Cardiac fibroblast (primary cell): ENCODE measurements around the gene LMX1B.

Experiments used
- DNase-seq, 2 donors: peaks; one replicate each; pipeline versions ENCODE4 v3.0.0 to v3.0.0-alpha.2; 2010; ENCODE audit warnings: low read depth in 2 of 2
- H3K4me3 ChIP-seq, 2 donors: replicated peaks in 1 of 2; 1 replicate in 1 of 2; 2 replicates in 1 of 2; pipeline ENCODE4 v1.5.1; 2011; ENCODE audit warnings: low read depth in 2 of 2, low read length in 2 of 2, mild to moderate bottlenecking in 2 of 2, moderate library complexity in 1 of 2
- TF ChIP-seq, protein P1 (sequence below): IDR thresholded peaks from one replicate; pipeline ENCODE4 v1.5.1; 2011; ENCODE audit warnings: low read depth, mild to moderate bottlenecking, low read length, inconsistent platforms

LMX1B gene

DNA sequence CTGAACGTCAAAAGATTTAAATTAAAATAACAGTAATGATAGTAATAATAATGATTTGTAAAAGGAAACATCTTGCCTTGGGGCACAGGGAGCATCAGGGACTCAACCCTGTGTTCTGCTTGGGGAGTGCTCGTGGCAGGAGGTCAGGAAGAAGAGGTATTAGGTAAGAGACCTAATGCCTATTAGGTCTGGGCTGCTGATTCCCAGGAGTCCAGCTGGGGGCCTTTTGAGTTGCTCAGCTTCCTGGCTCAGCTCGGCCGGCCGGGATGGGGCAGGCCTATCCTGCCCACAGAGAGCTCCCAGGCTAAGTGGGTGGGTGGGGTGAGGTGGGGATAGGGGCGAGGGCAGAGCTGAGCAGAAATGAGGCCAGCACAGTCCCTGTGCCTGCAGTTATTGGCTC is 17.5 kb downstream of the LMX1B start:
- TF ChIP-seq, protein P1, sequence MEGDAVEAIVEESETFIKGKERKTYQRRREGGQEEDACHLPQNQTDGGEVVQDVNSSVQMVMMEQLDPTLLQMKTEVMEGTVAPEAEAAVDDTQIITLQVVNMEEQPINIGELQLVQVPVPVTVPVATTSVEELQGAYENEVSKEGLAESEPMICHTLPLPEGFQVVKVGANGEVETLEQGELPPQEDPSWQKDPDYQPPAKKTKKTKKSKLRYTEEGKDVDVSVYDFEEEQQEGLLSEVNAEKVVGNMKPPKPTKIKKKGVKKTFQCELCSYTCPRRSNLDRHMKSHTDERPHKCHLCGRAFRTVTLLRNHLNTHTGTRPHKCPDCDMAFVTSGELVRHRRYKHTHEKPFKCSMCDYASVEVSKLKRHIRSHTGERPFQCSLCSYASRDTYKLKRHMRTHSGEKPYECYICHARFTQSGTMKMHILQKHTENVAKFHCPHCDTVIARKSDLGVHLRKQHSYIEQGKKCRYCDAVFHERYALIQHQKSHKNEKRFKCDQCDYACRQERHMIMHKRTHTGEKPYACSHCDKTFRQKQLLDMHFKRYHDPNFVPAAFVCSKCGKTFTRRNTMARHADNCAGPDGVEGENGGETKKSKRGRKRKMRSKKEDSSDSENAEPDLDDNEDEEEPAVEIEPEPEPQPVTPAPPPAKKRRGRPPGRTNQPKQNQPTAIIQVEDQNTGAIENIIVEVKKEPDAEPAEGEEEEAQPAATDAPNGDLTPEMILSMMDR = no peak
- no peak overlapping the region for H3K4me3 ChIP-seq
- peak; percentile 5 to 33 for DNase-seq

DNA sequence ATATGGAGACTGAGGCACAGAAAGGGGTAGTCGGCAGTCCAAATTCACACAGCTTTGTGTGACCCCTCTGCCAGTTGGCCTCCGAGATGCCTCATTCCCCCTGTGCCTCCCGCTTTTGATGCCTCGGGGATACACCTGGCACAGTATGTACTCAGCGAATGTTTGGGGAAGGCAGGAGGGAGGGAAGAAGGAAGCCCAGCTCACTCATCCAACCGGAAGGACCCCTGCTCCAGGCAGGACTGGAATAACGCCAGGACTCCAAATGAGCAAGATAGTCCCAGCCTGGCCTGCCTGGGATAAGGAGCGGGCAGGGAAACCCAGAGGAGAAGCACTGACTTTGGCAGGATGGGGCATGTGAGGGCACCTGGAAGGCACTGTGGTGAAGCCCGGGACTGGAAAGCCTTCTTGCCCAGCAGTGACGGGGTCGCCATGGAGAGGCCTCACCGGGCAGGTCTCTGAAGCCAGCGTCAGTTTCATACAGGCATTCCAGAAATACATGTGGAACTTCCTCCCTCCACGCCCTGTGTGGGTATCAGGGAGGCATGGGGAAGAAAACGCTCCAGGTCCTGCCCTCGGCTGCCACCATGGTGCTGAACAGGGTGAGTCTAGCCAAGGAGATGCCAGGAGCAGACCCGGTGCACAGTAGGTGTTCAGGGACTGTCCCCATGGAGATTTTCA is 20.3 kb downstream of the LMX1B start:
- no peak overlapping the region for H3K4me3 ChIP-seq
- no peak for DNase-seq
- TF ChIP-seq, protein P1 = no peak

DNA sequence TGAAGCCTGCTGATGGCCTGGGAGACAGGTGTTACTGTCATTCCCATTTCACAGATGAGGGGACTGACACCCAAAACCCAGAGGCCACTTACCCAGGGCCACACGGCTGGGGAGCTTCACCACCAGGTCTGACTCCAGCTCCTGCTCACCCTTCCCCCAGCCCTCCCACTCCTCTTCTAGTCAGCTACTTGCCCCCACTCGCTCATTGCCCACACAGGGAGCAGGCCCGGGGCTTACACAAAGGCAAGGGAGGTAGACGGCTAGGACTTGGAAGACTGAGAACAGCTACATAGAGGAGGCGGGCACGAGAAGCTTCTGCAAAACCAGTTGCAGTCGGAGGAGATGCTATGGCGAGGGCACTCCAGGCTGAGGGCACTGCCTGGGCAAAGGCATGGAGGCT is 21.3 kb downstream of the LMX1B start:
- no peak overlapping the region for H3K4me3 ChIP-seq
- TF ChIP-seq, protein P1 = no peak
- no peak for DNase-seq

DNA sequence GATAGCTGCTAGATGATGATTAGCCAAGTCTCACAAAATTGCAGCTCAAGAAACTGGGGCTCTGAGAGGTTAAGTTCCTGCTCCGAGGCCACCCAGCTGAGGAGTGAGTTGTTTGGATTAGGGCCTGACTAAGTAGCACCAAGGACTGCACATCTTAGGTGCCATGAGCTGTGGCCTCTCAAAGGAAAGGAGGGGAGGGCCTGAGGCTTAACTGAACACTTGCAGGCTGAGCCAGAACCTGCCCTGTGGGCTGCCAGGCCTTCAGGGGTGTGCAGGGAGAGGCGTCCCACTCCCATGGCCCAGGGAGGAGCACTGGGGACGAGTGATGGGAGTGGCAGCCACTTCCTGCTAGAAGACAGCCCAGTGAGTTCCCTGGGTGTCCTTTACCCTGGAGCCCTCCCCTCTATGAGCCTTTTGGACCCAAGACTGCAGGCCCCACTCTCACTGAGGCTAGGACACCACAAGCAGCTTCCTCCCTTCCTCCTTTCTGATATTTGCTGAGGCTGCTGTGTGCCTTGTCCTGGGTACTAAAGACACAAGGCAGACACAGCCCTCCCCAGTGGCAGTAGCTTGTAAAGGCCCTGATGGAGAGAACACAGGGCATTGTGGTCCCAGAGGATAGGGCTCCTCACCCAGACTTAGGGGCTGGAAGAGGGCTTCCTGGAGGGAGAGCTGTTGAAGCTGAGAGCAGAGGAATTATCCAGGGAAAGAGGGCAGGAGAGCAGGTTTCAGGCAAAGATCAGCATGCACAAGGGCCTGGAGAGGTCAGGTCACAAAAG is 22.1 kb downstream of the LMX1B start:
- DNase-seq = no peak
- no peak overlapping the region for H3K4me3 ChIP-seq
- TF ChIP-seq, protein P1 = no peak

DNA sequence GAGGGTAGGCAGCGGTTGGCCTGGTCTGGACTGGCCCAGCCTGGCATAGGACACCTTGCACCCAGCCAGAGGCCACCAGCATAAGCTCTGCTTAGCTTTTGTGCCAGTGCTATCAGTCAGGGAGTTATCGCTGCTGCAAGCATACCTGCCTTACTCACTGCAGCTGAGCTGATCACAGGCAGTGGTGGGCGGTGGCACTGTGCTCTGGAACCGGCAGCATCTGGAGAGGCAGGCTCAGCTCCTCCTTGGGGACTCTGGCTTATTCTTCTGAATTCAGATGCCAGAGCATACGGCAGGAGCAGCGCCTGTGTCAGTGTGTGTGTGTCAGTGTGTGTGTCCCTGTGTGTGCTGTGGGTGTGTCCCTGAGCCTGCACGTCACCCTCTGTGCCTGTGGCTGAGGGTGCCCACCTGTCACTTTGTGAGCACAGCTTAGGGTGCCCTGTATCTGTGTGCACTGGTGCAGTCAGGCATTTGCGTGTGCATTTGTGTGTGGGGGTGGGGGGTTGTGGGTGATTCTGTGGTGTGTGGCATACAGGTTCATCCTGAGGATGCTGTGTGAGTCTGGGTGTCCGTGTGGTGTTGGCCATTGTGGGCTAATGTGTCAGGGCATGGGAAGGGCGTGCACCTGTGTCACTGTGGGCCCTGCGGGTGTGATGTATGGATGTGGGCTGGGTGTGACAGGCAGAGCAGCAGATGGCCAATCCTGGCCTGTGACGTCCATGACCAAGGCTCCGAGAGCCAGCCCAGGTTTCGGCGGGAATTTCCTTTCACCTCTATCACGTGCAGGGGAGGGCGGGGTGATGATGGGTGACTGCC is 23.5 kb downstream of the LMX1B start:
- TF ChIP-seq, protein P1 = no peak
- DNase-seq = no peak
- no peak overlapping the region for H3K4me3 ChIP-seq

DNA sequence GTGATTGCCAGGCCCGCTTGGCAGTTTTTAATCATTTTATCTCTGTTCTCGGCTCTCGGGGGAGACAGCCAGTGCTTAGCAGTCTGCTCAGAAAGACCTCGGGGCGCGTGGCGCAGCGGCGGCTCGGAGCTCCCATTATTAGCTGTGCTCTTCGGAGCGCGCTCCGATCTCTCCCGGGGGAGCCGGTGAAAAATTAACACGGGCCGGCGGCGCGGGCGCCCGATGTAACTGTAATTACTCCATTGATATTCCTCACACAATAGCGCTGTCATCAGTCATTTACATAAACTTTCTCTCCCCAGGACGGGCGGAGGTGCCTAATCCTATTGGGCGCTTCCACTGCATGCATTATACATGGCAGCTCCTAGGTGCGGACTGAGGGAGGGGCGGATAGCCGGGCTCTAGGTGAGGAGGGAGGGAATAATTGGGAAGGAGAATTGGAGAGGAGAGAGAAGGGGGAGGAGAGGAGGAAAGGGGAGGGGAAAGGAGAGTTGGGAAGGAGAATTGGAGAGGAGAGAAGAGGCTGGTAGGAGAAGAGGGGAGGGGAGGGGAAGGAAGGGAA is 24.9 kb downstream of the LMX1B start:
- H3K4me3 ChIP-seq = no peak overlapping the region
- DNase-seq = no peak
- TF ChIP-seq, protein P1 = no peak
